ENCODE results near the gene AIFM2. TPM values are rescaled to one million over a fixed set of nuclear protein-coding genes. Genes with fewer than 3 reads are reported as not detected.
A peak's percentile ranks its signal among the peaks of the same experiment; 100 is the strongest.
"Not testable (repeated sequence)": the region's sequence is repeated elsewhere in the genome, so short reads cannot be mapped to it uniquely, and the experiment has no call there.

AIFM2 gene
- total RNA-seq, 3 donors from 2014 or later = 10.5 to 16.9 (median 11.1) TPM

DNA sequence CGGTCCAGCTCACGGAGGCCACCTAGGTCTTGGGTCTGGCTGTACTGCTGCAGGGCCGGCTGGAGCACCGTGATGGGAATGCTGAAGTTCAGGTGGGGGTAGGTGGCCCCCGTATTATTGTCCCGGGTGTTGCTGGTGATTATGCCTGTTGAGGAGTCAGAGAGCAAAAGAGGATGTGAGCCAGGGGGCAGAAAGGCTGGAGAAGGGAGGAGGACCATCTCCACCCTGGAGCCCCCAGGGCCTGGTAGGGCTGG is 7.3 kb upstream of the AIFM2 start:
- Mint-ChIP-seq H3K4me3 (no peak overlapping the region), H3K27me3 (ENCODE audit: low read depth) (no peaks in the 10 kb centered on the region), H3K4me1 (ENCODE audit: low read depth) (peaks cover 25% of the 10 kb centered on the region), H3K9me3 (no peaks in the 10 kb centered on the region), H3K36me3 (ENCODE audit: insufficient read depth) (peaks cover 10% of the 10 kb centered on the region)
- no peak for DNase-seq
- no peak for ATAC-seq

DNA sequence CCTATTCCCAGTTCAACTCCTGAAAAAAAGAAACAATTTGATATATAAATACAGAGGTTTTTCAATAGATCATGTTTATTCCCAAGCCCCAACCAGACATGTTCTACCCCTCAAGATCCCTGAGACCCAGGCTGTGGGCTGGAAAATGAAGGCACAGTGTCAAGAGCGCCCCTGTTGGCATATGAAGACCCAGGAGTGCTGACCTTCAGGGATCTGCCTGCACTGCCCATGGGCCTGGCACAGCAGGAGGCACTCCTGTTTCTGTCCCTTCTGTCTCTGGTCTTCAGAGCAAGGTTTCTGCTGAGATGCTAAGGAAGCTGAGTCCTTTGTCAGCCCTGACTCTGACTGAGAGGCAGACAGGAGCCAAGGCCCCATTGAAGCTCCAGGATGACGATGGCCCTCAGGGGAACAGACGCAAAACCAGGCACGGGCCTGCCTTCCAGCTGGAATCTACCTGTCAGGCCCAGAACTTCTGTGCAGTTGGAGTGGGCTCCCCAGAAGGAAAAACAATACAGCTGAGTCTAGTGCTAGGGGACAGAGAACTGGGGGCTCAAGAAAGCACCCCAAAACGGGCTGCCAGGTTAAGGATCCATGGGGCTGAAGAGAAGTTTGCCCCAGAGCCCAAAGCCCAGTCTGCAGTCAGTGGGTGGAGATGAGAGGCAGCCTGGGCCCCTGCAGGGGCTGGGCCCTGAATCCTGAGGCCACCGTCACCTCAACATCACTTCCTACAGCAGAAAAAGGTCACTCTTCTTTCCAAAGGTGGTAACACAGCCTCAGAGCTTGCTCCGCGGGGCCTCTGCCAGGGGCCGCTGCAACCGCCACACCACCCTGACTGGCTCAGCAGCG is 6.7 kb upstream of the AIFM2 start:
- no peaks in the 10 kb centered on the region for H3K9me3 Mint-ChIP-seq
- peaks cover 19% of the 10 kb centered on the region for H3K4me1 Mint-ChIP-seq (ENCODE audit: low read depth)
- no peak for ATAC-seq
- H3K27me3 Mint-ChIP-seq (ENCODE audit: low read depth) = no peaks in the 10 kb centered on the region
- no peak overlapping the region for H3K4me3 Mint-ChIP-seq
- H3K36me3 Mint-ChIP-seq (ENCODE audit: insufficient read depth) = peaks cover 10% of the 10 kb centered on the region
- no peak for DNase-seq

DNA sequence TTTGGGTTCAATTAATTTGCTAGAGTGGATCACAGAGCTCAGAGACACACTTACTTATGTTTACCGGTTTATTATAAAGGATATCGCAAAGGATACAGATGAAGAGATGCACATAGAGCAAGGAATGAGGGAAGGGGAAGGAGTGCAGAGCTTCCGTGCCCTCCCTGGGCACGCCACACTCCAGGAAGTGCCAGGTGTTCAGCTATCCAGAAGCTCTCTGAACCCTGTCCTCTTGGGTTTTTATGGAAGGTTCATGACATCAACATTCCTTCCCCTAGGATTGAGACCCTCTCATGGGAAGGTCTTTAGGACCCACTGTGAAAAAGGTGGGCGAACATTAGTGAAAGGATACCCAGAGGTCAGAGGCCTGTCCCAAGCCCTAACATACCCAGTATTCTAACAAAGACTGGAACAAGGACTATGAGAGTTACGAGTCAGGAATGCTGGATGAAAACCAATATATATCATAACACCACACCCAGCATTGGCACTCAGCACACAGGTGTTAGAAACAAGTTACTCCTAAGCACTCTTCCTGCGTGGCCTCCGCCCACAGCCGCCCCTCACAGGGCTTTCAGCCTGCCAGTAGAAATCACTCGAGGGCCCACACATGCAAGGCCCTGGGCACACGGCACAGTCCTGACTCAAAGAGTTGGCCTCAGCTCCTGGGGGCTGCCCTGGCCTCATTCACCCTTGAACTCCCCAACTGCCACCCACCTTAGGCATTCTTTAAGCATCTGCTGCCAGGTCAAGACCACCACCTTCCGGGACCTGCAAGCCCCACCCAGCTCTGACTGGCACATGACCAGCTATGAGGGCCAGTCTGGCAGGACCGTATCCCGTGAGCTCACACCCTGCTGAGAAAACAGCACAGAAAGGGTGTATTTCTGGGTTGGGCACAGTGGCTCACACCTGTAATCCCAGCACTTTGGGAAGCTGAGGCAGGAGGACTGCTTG is 5.6 kb upstream of the AIFM2 start:
- Mint-ChIP-seq H3K4me1 (ENCODE audit: low read depth) (peaks cover 8% of the 10 kb centered on the region), H3K9me3 (no peaks in the 10 kb centered on the region), H3K36me3 (ENCODE audit: insufficient read depth) (peaks cover 10% of the 10 kb centered on the region), H3K4me3 (no peak overlapping the region), H3K27me3 (ENCODE audit: low read depth) (no peaks in the 10 kb centered on the region)
- DNase-seq = no peak
- ATAC-seq = no peak

DNA sequence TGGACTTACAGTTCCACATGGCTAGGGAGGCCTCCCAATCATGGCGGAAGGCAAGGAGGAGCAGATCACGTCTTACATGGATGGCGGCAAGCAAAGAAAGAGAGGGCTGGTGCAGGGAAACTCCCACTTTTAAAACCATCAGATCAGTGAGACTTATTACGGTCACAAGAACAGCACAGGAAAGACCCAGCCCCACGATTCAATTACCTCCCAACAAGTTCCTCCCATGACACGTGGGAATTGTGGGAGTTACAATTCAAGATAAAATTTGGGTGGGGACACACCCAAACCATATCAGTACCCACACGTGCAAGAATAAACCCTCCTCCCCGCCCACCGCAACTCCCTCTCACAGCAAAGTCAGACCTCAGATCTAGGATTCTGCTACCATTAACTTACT is 4.5 kb upstream of the AIFM2 start:
- H3K36me3 Mint-ChIP-seq (ENCODE audit: insufficient read depth) = peaks cover 10% of the 10 kb centered on the region
- ATAC-seq = no peak

DNA sequence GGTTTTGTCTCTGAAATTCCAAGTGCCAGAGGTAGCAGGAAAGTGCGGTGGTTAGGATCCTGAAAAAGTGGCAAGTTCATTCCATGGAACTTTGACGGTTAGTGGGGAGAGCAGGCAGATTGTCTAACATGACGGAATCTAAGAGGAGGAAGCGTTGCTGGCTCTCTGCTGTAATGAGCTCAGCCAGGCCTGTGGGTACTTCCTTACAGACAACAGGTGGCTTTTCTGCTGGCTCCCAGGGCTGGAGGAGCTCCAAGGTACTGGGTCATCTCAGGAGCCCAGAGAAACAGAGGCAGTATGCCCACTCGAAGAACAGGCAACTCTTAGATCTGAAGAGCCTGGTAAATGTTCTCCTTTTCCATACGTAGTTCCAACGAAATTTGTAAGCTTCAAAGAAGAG is 3.1 kb upstream of the AIFM2 start:
- DNase-seq = no peak
- Mint-ChIP-seq H3K9me3 (no peaks in the 10 kb centered on the region), H3K36me3 (ENCODE audit: insufficient read depth) (peaks cover 9% of the 10 kb centered on the region), H3K4me1 (ENCODE audit: low read depth) (peaks cover 16% of the 10 kb centered on the region), H3K4me3 (no peak overlapping the region), H3K27me3 (ENCODE audit: low read depth) (no peaks in the 10 kb centered on the region)
- ATAC-seq = no peak

More for the DNA sequence above, 4.5 kb upstream of the AIFM2 start:
- DNase-seq = no peak
- Mint-ChIP-seq H3K27me3 (ENCODE audit: low read depth) (no peaks in the 10 kb centered on the region), H3K4me3 (no peak overlapping the region), H3K9me3 (no peaks in the 10 kb centered on the region), H3K4me1 (ENCODE audit: low read depth) (peaks cover 9% of the 10 kb centered on the region)

DNA sequence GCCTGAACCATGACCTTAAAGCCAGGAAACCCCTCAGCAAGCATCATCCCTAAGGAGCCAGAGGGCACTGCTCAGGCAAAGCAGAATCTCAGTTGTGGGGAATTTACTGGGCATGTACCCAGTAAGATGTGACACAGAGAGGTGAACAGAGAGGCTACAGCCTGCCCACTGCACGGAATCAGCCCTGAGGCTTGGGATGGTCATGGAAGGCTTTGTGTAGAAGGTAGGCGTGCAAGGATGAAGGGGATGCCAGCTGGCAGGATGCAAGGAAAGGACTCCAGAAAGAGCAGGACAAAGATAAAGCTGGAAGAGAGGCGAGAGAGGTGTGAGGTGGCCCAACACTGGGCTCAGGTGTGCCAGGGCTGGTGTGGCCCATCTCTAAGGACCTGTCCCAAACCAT is 2.4 kb upstream of the AIFM2 start:
- no peaks in the 10 kb centered on the region for H3K27me3 Mint-ChIP-seq (ENCODE audit: low read depth)
- no peak for ATAC-seq
- H3K36me3 Mint-ChIP-seq (ENCODE audit: insufficient read depth) = peaks cover 8% of the 10 kb centered on the region
- no peaks in the 10 kb centered on the region for H3K9me3 Mint-ChIP-seq
- H3K4me1 Mint-ChIP-seq (ENCODE audit: low read depth) = peaks cover 18% of the 10 kb centered on the region
- H3K4me3 Mint-ChIP-seq = no peak overlapping the region
- no peak for DNase-seq

DNA sequence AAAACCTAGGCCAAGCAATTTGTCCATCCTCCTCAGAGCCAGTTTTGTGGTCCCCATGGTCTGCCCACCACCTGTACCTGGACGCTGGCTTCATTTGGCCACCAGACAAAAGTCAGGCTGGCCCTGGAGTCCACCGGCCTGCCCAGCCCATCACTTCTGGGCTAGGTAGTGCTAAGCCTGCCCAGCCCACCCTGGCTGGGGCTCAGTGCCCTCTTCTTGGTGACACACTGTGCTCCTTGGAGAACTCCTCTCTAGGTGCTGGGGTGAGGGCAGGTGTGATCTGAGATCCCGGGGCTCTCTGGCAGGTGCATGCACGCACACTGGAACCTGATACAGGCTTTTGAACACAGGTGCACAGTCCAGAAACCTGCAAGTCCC is 1.1 kb downstream of the AIFM2 start:
- H3K9me3 Mint-ChIP-seq = no peaks in the 10 kb centered on the region
- no peak for ATAC-seq
- peaks cover 5% of the 10 kb centered on the region for H3K36me3 Mint-ChIP-seq (ENCODE audit: insufficient read depth)
- DNase-seq = no peak
- H3K4me3 Mint-ChIP-seq = peak overlapping the region; percentile 87
- H3K27me3 Mint-ChIP-seq (ENCODE audit: low read depth) = no peaks in the 10 kb centered on the region
- H3K4me1 Mint-ChIP-seq (ENCODE audit: low read depth) = peaks cover 16% of the 10 kb centered on the region

DNA sequence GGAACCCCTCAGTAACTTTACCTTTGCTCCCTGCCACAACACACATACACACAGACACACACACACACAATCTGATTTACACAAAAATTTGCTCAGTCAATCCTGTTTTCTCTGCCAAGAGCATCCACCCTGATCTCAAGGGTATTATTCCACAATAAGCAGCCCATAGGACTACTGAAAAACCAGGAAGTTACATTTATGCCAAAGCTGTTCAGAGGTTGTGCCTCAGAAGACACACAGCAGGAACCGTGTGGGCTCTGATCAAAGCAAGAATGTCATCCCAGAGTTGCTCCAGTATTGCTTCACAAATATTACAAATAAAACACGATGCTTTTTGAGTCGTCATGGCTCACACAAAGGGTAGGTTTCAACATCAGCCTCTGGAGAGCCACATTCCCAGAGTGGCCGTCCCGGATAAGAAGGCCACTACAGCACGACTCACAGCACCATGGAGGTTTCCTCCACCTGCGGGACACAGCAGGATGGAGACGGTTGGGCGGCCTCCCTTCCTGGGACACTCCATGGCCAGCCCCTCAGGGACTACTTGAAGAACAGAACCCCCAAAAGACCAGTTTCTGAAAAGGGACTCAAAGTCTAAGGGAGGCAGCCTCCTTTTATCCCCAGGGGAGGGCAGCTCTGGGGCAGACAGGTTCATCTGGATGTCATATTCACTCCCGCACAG is 1.6 kb downstream of the AIFM2 start:
- no peaks in the 10 kb centered on the region for H3K27me3 Mint-ChIP-seq (ENCODE audit: low read depth)
- peaks cover 5% of the 10 kb centered on the region for H3K36me3 Mint-ChIP-seq (ENCODE audit: insufficient read depth)
- no peaks in the 10 kb centered on the region for H3K9me3 Mint-ChIP-seq
- peaks cover 16% of the 10 kb centered on the region for H3K4me1 Mint-ChIP-seq (ENCODE audit: low read depth)
- no peak for ATAC-seq
- peak overlapping the region; percentile 87 for H3K4me3 Mint-ChIP-seq
- no peak for DNase-seq

DNA sequence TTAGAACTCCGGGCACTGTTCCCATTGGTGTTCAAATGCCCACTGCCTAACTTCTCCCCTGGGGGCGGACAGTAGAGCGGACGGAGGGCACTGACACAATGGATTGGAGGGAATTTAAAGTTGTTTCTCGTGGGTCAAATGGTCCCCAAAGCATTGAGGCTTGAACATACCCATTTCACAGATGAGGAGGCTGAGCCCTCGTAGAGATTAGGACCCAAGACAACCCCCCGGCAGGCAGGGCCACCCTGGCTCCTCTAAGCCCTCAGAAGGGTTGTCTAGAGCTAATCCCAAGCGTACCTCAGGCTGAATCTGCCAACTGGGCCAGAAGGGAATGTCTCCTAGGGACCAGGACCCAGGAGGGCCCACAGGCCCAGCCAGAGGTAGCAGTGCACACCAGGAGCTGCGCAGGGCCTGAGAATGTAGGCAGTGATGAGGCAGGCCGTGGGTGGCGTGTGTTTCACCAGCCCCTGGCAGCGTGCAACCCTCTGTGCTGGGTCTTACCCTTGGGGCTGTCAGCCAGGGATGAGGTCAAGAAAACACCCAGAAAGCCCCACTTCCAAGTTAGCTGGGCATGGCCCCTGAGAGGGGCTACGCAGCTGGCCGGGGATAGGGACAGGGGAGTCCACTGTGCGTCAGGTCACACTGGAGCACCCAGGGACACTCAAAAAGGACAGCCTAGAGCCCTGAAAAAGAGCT is 5.8 kb downstream of the AIFM2 start:
- H3K4me3 Mint-ChIP-seq = no peak overlapping the region
- H3K36me3 Mint-ChIP-seq (ENCODE audit: insufficient read depth) = peaks cover 5% of the 10 kb centered on the region
- DNase-seq (no peak), ATAC-seq (no peak)
- peaks cover 6% of the 10 kb centered on the region for H3K4me1 Mint-ChIP-seq (ENCODE audit: low read depth)
- no peaks in the 10 kb centered on the region for H3K27me3 Mint-ChIP-seq (ENCODE audit: low read depth)
- no peaks in the 10 kb centered on the region for H3K9me3 Mint-ChIP-seq

DNA sequence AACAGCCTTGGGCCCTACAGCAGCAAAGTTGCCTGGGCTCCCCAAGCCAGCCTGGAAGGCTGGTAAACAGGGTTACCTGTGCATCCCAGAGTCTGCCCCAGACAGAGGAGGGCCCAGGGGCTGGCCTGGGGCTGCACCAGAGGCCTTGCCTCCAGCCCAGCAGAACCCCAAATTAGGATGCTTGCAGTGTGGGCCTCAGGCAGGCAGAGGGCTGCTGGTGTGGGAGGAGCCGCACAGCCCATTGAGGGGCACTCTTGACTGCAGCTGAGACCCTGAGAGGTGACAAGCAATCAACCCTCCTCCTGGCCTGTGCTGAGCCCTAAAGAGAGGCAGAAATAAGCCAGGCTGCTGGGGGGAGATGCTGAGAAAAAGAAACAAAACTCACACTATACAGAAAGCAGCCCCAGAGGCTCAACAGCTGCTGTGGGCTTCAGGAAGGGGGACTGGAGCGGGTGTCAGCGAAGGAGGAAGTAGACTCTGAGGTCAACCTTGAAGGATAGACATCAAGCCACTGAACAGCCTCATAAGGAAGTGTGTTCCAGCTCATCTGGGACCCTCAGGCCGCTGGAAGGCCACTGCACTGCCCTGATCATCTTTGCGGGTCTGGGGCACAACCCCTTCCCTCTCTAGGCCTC is 6.6 kb downstream of the AIFM2 start:
- DNase-seq (no peak), ATAC-seq (no peak)
- Mint-ChIP-seq H3K36me3 (ENCODE audit: insufficient read depth) (peaks cover 5% of the 10 kb centered on the region), H3K9me3 (no peaks in the 10 kb centered on the region), H3K4me3 (no peak overlapping the region), H3K27me3 (ENCODE audit: low read depth) (no peaks in the 10 kb centered on the region), H3K4me1 (ENCODE audit: low read depth) (peaks cover 3% of the 10 kb centered on the region)

DNA sequence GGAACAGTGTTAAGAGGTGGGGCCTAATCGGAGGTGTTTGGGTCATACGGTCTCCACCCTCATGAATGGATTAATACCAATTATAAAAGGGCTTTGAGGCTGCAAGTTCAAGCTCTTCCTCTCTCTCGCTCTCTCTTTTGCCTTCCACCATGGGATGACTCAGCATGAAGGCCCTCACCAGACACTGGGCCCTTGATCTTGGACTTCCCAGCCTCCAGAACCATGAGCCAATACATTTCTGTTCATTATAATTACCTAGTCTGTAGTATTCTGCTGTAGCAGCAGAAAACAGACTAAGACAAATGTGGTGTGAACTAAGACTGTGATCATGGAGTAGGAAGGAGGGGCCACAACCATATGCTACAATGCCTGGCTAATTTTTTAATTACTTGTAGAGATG is 7.7 kb downstream of the AIFM2 start:
- no peaks in the 10 kb centered on the region for H3K9me3 Mint-ChIP-seq
- no peak overlapping the region for H3K4me3 Mint-ChIP-seq
- DNase-seq = no peak
- no peak for ATAC-seq
- H3K36me3 Mint-ChIP-seq (ENCODE audit: insufficient read depth) = peaks cover 4% of the 10 kb centered on the region
- no peaks in the 10 kb centered on the region for H3K4me1 Mint-ChIP-seq (ENCODE audit: low read depth)
- no peaks in the 10 kb centered on the region for H3K27me3 Mint-ChIP-seq (ENCODE audit: low read depth)

DNA sequence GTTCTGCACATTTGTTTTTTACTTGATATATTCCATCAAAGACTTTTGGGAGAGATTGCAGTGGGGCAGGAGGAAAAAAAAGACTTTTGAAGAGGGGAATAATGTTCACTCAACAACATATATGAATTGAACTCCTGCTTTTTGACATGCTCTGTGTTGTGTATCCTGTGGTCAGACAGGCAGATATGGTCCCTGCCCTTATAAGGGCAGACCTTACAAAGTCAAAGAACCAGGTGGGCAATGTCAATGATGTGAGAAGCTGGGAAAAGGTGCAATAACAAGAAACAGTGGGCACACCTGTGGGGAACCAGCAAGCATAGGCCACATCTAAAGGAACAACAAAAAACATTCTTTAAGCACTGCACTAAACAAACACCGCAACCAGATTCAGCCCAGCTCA is 8.2 kb downstream of the AIFM2 start:
- H3K27me3 Mint-ChIP-seq (ENCODE audit: low read depth) = no peaks in the 10 kb centered on the region
- no peak overlapping the region for H3K4me3 Mint-ChIP-seq
- DNase-seq (no peak), ATAC-seq (no peak)
- H3K36me3 Mint-ChIP-seq (ENCODE audit: insufficient read depth) = peaks cover 4% of the 10 kb centered on the region
- H3K9me3 Mint-ChIP-seq = no peaks in the 10 kb centered on the region
- no peaks in the 10 kb centered on the region for H3K4me1 Mint-ChIP-seq (ENCODE audit: low read depth)

DNA sequence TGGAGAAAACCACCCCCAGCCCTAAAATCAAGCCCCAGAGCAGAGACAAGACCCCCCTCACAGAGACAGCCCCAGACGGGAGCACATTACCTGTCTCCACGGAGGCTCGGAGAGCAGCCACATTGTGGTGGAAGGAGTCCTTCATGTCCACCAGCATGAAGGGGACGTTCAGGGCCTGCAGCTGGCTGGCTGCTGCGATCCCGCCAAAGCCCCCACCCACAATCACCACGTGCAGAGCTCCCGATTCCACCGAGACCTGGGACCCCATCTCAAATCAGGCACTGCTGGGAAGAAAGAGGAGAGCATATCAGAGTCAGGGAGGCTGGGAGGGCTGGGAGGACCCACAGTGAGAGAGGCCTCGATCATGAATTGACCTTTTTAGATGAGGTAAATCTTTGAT is 8.8 kb downstream of the AIFM2 start:
- peaks cover 4% of the 10 kb centered on the region for H3K36me3 Mint-ChIP-seq (ENCODE audit: insufficient read depth)
- H3K9me3 Mint-ChIP-seq = no peaks in the 10 kb centered on the region
- ATAC-seq (no peak), DNase-seq (no peak)
- no peaks in the 10 kb centered on the region for H3K27me3 Mint-ChIP-seq (ENCODE audit: low read depth)
- no peak overlapping the region for H3K4me3 Mint-ChIP-seq
- no peaks in the 10 kb centered on the region for H3K4me1 Mint-ChIP-seq (ENCODE audit: low read depth)

DNA sequence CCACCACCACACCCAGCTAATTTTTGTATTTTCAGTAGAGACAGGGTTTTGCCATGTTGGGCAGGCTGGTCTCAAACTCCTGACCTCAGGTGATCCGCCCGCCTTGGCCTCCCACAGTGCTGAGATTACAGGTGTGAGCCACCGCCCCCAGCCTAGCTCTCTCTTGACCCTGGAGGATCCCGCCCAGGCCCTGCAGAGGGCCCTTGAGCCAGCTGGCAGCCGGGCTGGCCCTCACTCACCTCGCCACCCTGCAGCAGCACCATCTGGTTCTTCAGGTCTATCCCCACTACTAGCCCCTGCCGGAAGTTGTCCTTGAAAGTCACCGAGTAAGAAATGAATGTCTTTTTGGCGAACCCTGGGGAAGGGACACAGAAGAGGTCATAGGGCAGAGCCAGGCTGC is 9.5 kb downstream of the AIFM2 start:
- not testable (repeated sequence) for H3K4me1 Mint-ChIP-seq (ENCODE audit: low read depth); ATAC-seq; H3K36me3 Mint-ChIP-seq (ENCODE audit: insufficient read depth); H3K27me3 Mint-ChIP-seq (ENCODE audit: low read depth); H3K9me3 Mint-ChIP-seq; H3K4me3 Mint-ChIP-seq; DNase-seq

Measured in activated T-cell treated with anti-CD3 and anti-CD28 coated beads, Interleukin-2, amount 50 U/mL, for 4 hours (primary cell).